Measurements from ENCODE around the gene DPPA2.
"Not testable (repeated sequence)": the region's sequence is repeated elsewhere in the genome, so short reads cannot be mapped to it uniquely, and the experiment has no call there.

The DPPA2 gene, protein sequence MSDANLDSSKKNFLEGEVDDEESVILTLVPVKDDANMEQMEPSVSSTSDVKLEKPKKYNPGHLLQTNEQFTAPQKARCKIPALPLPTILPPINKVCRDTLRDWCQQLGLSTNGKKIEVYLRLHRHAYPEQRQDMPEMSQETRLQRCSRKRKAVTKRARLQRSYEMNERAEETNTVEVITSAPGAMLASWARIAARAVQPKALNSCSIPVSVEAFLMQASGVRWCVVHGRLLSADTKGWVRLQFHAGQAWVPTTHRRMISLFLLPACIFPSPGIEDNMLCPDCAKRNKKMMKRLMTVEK

DNA sequence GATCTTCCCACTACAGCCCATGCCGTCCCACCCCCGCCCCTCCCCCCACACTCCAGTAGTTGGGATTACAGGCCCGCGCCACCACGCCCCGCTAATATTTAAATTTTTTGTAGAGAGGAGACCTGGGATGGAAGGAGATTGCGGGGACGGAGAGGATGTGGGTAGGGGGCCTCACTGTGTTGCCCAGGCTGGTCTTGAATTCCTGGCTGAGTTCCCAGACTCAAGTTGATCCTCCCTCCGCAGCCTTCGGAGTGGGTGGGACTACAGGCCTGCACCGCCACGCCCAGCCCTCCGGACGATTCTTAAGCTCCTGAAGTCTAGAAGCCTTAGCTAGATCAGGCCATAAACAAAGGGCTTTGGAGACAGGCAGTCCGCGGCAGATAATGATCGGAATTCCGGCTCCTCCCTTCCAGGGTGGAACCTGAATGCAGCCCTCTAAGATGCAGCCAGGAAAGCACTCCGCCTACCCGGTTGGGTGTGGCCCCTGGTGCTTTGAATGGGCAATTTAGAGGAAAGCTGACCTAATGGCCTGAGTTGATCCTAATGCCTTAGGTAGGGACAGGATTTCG lies at the start of gene DPPA2:
Gene DPPA2 (minus strand): TSS at position 356 of the 569 bp plus-strand sequence. CDS start 1,975 bp downstream, outside the sequence.
- no peak for DNase-seq (ENCODE audit: low read depth in 2 of 2)

- DNase-seq (ENCODE audit: low read depth in 2 of 2), result no peak
Measured at GRCh38 chr3:109364088-109364487, 47.8 kb upstream of the DPPA2 start.

DNA sequence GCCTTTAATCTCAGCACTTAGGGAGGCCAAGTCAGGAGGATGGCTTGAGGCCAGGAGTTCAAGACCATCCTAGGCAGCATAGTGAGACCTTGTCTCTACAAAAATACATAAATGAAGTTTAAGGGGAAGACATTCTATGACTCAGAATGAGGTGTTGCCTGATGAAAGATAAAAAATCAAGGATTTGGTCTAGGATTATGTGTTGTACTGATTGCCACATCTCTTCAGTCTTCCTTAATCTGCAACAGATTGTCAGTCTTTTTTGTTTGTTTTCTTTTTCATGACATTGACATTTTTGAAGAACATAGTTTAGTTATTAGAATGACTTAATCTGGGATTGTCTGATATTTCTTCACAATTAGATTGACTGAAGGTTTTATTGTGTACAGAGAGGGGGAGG lies 47.3 kb upstream of the DPPA2 start:
- DNase-seq (ENCODE audit: low read depth in 2 of 2), result no peak

- no peak for DNase-seq (ENCODE audit: low read depth in 2 of 2)
Measured at GRCh38 chr3:109362823-109363222, 46.5 kb upstream of the DPPA2 start.

DNA sequence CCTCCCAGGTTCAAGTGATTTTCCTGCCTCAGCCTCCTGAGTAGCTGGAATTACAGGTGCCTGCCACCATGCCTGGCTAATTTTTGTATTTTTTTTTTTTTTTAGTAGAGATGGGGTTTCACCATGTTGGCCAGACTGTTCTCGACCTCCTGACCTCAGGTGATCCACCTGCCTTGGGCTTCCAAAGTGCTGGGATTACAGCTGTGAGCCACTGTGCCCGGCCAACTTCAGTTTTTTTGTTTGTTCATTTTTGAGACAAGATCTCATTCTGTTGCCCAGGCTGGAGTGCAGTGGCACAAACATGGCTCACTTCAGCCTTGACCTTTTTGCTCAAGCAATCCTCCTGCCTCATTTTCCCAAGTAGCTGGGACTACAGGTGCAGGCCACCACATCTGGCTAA lies 42.5 kb upstream of the DPPA2 start:
- not testable (repeated sequence) for DNase-seq (ENCODE audit: low read depth in 2 of 2)

- DNase-seq (ENCODE audit: low read depth in 2 of 2), result no peak
Measured at GRCh38 chr3:109356442-109357155, 40.3 kb upstream of the DPPA2 start.

GRCh38 chr3:109355625-109356441 lies 39.5 kb upstream of the DPPA2 start:
- DNase-seq (ENCODE audit: low read depth in 2 of 2), result no peak

GRCh38 chr3:109353057-109353456 lies 36.7 kb upstream of the DPPA2 start:
- no peak for DNase-seq (ENCODE audit: low read depth in 2 of 2)

- no peak for DNase-seq (ENCODE audit: low read depth in 2 of 2)
Measured at GRCh38 chr3:109351231-109351630, 34.9 kb upstream of the DPPA2 start.

DNA sequence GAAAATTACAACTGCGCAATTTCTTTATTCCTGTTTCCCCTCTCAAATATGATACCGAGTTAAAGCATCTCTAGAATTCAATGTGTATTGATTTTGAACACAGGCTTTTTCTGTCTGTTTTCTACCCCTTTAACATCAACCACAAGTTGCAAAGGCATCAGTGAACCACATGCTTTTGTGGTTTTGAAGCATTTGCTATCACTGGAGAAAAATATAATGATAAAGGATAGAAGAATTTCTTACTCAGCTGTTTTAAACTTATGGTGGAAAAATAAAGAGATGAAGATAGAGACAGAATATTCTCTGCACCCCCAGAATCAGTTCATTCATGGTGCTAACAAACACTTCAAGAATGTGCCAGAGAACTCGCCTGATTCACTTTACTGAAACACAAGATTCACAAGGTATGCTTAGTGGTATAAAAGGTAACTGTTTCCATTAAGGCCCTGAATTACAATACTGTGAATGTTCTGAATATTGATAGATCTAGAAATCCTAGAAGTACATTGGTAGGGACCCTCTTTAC lies 30.5 kb upstream of the DPPA2 start:
- no peak for DNase-seq (ENCODE audit: low read depth in 2 of 2)

- DNase-seq (ENCODE audit: low read depth in 2 of 2), result no peak
Measured at GRCh38 chr3:109346099-109346498, 29.8 kb upstream of the DPPA2 start.

DNA sequence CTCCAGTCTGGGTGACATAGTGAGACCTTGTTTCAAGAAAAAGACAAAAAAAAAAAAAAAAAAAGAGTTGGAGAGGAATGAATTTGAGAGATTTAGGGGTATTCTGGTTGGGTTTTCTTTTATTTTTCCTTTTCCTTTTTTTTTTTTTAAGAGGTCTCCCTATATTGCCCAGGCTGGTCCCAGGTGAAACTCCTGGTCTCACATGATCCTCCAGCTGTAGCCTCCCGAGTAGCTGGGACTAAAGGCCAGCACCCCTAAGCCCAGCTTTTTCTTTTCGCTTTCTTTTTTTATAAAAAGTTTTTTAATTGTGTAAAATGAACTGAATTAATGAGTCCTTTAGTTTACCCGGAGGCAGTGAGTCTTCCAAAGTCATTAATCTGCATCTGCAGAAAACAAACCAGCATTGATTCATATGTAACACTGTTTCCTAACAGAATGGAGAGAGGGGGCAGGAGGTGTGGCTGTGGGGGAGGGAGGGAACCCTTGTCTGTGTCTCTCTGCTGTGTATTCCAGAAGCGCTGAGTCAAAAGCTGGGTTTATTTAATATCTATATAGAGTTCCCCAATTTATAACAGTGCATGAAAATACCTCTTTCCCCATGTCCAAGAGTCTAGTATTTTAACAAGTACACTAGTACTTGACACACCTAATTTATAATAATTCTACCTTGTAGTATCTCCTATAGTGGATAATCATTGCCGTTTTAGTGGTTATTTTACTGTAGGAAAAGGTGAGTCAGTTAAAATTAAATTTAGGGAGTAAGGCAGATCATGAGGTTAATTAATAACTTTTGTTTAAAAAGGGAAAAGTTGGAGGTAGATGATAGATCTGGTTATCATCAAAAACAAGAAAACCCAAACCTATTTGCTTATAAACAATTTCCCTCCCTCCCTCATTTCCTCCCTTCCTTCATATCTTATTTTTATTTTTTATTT lies 23.7 kb upstream of the DPPA2 start:
- DNase-seq (ENCODE audit: low read depth in 2 of 2), result no peak

- DNase-seq (ENCODE audit: low read depth in 2 of 2), result no peak
Measured at GRCh38 chr3:109339197-109339596, 22.9 kb upstream of the DPPA2 start.

DNA sequence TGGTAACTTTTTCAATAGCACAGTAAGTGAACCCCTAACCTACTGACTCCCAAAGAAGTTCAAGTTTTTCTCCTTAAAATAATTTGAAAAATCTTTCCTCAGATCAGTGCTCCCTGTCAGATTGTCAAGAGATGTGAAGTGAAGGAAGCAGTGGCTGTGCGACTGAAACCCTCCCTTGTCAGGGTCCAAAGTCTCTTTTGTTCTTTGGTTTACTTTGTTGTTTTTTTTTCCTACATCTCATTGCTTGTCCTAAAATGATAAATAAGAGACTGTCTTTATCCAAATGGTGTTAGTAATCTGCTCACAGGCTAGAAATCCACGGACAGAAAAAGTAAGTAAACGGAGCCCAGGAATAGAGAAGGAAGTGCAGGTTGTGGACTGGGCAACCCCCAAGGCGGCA lies 22.0 kb upstream of the DPPA2 start:
- DNase-seq (ENCODE audit: low read depth in 2 of 2), result no peak

GRCh38 chr3:109337393-109337792 lies 21.1 kb upstream of the DPPA2 start, which contains the start of gene DPPA4:
Gene DPPA4, minus strand, starts transcription at chr3:109337546. Its CDS starts 29 bp downstream, at chr3:109337517.
- no peak for DNase-seq (ENCODE audit: low read depth in 2 of 2)

GRCh38 chr3:109336291-109336861 lies 20.1 kb upstream of the DPPA2 start:
- peak in 1 of 2 experiments; percentile 3 for DNase-seq (ENCODE audit: low read depth in 2 of 2)

- DNase-seq (ENCODE audit: low read depth in 2 of 2), result no peak
Measured at GRCh38 chr3:109334572-109334971, 18.3 kb upstream of the DPPA2 start.

- DNase-seq (ENCODE audit: low read depth in 2 of 2), result no peak
Measured at GRCh38 chr3:109331692-109332091, 15.4 kb upstream of the DPPA2 start.

DNA sequence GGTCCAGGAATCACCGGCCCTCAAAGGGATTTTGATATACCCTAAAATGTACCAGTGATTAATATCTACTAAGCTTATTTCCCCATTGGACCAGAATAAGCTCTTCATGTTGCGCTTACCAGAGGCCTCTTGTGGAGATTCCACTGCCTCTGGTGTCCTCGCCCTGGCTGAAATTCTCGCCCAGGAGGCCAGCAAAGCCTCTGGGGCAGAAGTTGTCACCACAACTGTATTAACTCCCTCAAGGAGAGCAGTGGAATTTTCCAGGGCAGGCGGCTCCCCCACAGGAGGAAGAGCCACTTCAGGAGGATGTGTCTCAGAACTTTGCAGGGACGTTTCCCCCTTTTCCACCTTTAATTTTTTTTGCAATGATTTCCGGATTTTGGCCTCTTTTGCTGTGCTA lies 14.1 kb upstream of the DPPA2 start:
- no peak for DNase-seq (ENCODE audit: low read depth in 2 of 2)

- DNase-seq (ENCODE audit: low read depth in 2 of 2), result no peak
Measured at GRCh38 chr3:109328202-109328601, 11.9 kb upstream of the DPPA2 start.

Data from stimulated activated CD4-positive, alpha-beta T cell treated with anti-CD3 and anti-CD28 coated beads, Interleukin-12 subunit alpha, Interleukin-12 subunit beta, amount 100 ng/mL, for 24 hours (primary cell).